Activated naive CD4-positive, alpha-beta T cell treated with Interleukin-2 at 50 U/mL for 16 hours (primary cell): ENCODE data around the gene GJC2.

Experiments
- DNase-seq: peaks from one replicate; pipeline ENCODE4 v3.0.0-alpha.2; 2020

Gene GJC2

DNA sequence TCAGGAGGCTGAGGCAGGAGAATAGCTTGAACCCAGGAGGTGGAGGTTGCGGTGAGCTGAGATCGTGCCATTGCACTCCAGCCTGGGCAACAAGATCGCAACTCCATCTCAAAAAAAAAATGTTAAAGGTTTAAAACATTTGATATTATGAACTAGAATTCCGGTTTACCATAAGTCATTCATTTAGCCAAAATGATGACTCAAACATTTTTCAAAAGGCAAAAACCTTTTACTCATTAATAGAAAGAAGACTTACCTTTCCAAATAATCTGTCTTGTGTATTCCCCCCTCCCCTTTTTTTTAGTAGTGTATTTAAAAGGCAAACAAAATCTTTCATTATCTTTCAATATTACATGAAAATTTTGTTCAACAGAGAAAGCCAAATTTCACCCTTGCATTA, 32.4 kb upstream of the GJC2 start:
- DNase-seq = no peak

DNA sequence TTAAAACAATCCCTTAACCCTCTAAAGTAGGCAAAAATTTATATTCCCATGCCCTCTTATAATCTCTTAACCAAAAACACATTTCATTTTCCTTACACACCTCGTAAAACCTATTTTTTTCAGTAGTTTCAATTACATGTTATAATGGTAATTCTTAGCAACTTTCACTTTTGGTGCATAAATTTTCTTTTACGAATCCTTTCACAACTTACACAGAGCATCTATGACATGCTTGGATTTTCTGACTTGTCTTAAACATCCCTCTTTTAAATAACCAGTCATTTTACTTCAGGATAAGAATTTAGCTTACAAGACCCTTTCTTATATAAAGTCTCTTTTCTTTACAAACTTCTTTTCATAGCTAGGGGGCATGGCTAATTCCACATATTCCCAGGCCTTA, 31.7 kb upstream of the GJC2 start:
- no peak for DNase-seq

DNA sequence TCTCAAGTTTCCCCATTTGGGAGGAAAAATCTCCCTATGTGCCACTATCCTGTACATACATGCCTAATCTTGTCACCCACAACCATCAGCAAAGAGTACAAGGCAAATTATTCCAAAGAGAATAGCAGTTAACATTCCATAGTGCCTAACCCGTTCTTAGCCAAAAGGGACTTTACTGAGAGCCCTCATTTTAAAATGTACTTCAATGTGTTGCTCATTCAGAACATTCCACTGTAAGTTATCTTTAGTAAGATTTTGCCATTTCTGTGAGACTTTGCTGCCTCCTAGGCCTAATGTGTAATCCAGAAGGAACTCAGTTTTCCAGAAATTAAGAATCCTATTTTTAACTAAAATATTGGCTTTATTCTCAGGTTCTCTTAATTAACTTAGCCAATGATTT, 29.4 kb upstream of the GJC2 start:
- DNase-seq = no peak

DNA sequence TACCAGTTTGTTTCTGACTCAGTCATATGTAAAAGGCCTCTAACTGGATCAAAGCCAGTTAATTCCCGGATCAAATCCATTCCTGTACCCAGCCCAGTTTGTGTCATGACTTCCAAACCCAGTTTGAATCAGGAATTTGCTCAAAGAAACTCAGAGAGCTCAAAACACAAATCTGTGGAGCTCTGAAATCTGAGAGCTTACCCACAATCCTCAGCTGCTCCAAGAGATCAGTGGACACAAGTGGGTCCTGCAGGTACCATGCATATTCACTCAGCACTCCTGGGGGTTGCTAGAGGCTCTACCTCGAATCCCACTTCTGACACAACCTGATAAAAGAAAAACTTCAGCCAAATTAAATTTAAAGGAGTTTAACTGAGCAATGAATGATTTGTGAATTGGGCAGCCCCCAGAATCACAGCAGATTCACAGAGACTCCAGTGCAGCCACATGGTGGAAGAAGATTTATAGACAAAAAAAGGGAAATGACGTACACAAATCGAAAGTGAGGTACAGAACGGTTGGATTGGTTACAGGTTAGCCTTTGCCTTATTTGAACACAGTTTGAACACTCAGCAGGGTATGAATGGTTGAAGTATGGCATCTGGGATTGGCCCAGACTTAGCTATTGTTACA, 28.8 kb upstream of the GJC2 start:
- DNase-seq = no peak

DNA sequence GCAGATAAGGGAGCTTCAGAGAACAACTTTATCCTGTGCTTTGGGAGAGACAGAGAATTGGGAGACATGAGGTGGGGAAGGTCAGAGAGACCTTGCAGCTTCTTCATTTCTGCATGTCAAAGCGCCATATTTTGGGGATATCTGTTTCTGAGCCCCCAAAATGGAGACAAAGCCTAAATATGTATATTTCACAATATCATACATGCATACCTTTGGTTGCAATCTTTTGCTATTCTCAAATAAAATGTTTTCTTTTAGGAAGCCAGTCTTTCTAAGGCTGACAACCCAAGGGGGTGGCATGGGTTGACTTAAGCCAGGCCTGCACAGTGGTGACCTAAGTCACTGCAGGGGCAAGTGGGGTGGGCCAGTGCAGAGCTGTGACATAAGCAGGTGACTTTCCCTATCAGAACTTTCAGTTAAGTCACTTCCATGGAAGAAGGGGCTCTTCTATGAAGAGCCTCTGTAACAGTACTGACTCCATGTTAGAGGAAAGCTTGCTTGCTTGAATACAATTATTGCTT, 26.7 kb upstream of the GJC2 start:
- no peak for DNase-seq

DNA sequence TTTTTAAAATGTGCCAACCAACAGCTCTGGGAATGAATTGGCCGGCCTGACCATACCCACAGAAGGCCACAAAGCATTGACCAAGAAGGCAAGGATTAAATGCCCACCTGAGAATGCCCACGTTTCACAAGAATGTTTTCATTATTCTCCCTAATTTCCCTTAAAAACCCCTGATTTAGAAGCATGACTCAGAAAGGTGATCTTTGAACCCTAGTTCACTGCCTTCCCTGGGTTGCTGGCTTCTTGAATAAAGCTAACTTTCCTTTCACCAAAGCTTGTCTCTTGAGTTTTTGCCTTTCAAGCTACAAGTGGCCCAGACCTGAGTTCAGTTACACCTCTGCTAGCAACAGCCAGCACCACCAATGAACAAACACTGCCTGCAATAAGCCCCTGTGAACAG, 26.2 kb upstream of the GJC2 start:
- DNase-seq = no peak

DNA sequence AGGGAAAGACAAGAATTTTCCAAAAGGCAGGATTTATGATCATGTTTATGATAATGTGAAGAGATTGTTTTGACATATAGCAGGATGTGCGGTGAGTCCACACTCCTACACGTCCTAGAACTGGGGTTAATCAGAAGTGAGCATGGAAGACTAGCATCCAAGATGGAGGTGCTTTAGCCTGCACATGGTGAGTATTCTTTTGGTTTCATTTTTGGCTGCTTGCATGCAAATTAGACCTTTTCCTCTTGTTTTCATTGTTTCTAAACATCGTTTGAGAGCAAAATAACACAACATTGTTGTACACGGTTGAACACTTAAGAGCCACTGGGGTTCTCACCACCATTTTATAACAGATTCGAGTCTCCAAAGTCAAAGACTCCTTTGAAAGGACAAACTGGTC, 24.5 kb upstream of the GJC2 start:
- DNase-seq = no peak

DNA sequence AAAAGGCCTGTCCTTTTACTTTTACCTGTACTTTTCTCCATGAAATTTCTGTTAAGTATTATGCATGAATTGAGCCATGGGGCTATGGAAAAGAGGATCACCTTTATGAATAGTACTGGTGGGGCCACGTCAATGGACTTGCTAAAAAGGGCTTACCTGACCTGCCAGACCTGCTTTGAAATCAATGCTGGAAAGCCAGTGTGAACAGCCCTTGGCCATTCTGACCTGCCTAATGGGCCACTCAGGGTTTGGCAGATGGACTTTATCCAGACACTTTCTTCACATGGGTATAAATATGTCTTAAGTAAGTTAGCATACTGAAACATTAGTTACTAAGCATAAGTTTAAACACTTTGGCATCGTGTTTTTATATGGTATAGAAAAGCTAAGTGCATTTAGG, 18.0 kb upstream of the GJC2 start:
- no peak for DNase-seq

DNA sequence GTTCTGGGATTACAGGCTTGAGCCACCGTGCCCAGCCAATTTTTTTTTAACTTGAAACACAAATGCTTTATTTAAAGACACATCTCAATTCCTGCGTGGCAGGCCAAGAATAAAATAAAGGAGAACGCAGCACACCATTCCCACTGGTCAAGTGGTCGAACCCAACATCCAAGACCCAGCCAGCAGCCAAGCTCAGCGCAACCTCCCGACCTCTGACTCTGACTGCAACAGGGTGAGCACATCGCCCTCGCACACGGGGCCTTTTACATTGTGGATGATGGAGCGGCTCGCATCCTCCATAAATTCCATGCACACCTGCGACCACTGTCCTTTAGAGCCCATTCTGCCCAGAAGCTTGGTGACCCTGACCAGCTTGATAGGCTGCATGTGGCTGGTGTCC, 15.1 kb upstream of the GJC2 start:
- DNase-seq = no peak

DNA sequence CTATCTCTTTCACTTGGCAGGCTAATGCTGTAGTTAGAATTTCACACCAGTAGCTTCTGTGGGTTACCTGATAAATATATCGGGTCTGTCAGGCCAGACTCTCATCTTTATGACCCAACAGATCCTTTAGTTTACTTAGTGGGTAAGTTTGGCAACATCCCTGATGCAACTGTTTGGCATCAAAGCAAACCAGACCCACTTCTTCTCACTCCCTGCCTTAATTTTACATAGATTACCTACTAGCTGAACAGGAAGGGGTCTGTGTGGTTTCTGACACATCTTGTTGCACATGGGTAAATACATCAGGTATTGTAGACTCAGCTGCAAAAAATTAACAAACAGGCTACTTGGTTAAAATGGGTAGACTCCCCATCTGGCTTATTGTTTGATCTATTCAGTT, 12.8 kb upstream of the GJC2 start:
- no peak for DNase-seq

DNA sequence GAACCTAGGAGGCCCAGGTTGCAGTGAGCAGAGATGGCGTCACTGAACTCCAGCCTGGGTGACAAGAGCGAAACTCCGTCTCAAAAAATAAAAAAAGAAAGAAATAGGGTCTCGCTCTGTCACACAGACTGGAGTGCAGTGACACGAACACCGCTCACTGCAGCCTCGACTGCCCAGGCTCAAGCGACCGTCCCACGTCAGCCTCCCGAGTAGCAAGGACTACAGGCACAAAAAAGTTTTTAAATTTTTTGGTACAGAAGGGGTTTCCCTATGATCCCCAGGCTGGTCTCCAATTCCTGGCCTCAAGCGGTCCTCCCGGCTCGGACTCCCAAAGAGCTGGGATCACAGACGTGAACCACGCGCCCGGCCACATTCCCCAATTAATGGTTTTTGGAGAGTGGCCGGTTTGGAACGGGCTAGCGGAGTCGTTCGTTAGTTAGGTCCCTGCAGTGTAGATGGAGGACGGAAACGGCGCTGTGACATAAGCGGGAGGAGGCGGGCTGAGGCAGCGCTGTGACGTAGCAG, 10.3 kb upstream of the GJC2 start:
- no peak for DNase-seq

DNA sequence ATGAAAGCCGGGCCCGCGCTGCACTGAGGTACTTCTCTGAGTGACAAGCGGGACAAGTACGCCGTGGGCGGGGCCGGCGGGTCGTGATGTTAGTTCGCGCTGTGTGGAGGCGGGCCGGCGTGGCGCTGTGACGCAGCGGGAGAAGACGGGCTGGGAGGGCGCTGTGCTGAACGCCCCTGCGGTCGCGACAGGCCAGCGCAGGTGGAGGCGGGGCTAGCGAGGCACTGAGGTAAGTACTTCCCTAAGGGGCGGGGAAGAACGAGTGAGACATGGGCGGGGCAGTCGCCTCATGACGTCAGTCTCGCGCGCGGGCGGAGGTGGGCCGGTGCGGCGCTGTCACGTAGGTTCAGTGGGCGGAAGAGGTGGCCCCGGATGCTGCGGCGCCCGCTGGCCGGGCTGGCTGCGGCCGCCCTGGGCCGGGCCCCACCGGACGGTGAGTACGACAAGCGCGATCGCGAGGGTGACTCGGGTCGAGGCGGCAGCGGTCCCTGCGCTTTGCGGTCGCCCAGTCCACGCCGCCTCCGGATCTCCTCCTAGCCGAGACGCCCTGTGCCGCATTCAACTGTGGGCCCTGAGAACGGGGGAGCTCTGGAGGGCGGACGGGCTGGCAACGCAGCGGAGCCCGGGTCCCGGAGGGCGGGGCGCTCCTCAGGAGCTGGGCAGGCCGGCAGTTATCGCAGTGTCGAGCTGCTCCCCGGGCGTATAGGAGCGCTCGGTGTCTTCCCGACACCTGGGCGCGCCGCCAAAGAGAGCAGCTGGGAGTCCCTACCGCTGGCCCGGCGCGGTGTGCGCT, 9.6 kb upstream of the GJC2 start, which contains the start of gene GUK1:
Gene GUK1, plus strand, starts transcription at position 349 of the 793 bp plus-strand sequence. Its CDS starts 24 bp downstream, at position 373.
- DNase-seq = peak; percentile 100

DNA sequence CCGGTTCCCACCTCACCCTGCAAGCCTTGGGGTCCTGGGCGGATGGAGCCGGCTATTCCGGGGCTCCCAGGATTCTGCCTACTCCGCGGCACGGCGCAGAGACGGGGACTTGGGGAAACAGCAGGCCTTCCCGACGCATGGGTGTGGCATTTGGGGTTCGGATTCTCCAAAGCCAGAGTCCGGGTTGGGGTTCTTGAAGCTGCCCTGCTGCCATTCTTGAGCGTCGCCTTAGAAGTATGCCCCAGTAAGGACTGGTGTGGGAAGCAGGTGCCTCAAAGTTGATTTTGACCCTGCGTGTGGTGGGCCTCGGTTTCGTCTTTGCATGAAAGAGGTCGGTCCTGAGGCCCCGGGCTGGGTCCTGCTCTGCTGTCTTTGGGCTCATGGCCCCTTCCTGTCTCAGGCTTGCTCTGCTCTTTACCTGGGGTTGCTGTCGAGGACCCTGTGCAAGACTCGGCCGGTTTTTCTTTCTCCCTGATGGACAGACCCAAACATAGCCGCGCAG, 9.0 kb upstream of the GJC2 start:
- DNase-seq = peak; percentile 15

DNA sequence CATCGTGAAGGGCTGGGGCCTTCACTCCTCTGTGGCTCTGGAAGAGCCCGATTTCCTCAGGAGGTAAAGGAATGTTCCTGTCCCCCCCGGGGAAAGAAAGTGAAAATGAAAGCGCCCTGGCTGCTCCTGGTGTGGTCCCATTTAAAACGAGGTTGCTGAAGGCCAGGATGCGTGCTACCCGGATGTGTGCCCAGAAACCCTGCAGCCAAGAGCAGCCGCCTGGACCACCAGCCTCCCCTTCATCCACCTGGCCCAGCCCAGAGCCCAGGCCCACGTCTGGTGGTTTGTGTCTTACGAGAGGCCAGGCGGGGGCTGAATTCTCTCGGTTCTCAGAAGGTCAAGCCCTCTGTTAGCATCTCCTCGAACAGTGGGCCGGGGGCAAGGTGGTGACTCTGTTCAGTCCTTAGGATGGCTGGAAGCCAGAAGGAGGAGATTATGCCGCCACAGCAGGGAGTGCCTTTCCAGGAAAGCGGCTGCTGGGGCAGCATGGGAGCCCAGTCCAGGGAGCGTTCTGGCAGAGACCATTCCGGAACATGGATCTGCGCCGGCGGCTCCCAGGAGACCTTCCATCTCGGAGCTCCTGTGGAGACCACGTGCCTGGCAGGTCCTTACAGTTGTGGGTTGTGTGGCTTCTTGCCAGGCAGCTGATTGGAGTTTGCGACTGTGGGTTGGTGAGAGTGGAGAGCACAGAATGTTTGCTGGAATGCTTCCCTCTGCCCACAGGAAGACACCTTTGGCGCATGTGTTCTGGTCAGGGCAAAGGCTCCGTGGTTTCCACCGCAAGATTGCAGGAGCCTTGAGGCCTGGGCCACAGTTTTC, 8.3 kb upstream of the GJC2 start:
- peak; percentile 16 for DNase-seq

DNA sequence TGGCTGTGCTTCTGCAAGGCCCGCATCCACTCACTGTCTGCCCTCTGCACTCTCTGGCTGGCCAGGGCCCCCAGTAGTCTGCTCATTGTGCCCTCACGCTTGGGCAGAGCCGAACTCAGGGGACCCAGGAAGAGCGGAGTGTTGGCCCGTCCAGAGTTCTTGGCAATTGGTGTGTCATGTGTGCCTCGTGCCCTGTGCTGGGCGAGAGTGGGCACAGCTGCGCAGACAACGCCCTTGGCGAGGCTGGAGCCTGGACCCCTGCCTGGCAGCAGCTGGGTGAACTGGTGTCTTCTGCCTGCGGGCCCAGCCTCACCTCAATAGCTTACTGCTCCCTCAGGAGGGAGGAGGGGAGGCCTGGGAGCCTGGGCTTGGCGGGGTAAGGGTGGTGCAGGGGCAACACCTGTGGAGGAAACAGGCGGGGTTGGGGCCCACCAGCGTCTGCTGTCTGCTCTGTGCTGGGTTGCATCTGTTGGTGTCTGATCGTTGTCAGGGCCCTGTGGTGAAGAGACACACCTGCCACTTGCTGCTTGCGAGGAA, 7.5 kb upstream of the GJC2 start:
- no peak for DNase-seq

DNA sequence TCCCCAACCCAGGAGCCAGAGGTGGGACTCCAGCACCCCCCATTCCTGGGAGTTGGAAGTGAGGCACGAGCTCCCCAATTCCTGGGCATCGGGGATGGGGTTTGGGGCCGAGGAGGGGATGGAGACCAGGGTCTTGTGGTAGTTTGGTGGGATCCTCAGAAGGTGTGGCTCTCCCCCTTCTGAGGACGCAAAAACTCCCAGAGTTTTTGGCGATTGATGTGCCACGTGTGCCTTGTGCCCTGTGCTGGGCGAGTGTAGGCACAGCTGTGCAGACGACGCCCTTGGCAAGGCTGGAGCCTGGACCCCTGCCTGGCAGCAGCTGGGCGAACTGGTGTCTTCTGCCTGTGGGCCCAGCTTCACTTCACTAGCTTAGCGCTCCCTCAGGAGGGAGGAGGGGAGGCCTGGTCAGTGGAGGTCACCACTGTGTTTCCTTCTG, 7.0 kb upstream of the GJC2 start:
- no peak for DNase-seq

DNA sequence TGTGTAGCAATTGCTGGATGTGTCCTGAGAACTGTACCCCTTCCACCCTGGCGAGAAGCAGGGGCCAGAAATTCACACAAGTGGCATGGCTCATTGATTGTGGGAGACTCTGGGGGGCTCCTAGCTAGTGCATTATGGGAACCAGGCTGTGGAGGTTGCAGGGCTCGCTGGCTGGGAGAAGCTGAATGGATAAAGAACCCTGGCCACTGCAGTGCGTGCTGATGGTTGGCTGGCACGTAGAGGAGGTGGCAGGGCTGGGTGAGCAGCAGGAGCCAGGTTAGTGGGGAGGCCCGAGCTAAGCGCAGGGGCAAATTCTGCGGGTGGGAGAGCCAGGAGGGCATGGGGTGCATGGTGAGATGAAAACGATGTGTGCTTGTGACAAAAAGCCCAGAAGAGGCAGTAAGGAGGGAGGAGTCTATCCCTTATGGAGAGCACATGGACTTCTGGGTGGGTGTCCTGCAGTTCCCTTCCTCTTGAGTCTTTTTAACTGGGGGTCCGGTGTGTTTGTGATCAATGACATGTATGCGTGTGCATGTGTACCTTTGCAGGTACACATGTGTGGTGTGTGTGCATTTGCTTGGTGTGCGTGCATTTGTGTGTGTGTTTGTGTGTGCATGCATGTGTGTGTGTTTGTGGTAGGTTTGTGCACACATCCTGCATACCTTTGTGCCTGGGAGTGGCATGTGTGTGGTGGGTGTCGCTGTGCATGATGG, 6.1 kb upstream of the GJC2 start:
- DNase-seq = no peak

DNA sequence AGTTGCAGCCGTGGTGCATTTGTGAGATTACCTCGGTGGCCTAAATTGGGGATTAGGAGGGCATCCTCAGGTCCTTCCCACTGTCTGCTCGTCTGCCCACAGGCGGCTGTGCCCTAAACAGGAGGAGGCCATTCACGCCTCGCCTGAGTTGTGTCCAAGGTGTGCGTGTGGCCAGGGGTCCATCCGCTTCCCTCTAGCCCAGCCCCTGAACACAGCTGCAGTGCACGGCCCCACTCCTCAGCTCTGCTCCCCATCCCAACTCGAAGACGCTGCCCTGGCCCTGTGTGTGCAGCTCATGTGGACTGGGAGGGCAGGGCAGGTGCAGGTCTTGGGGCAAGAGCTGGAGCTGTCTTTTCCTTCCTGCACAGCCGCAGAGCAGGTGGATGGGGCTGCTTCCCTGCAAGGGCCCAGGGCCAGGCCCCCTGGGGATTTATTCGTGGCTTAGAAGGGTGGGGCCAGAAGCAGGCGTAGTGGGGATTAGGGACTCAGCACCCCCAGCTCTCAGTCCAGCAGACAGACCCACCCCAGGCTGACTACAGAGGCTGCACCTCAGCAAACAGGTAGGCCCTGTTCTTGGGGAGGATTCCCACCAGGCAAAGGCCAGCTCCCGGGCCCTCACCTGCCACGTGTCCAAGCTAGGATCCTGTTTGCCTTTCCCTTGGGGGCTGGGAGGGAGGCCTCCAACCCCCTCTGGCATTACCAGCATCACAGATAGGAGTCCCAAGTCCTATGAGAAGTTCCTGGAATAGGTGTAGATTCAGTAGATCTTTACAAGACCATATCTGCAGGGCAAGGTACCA, 5.3 kb upstream of the GJC2 start:
- DNase-seq = no peak

DNA sequence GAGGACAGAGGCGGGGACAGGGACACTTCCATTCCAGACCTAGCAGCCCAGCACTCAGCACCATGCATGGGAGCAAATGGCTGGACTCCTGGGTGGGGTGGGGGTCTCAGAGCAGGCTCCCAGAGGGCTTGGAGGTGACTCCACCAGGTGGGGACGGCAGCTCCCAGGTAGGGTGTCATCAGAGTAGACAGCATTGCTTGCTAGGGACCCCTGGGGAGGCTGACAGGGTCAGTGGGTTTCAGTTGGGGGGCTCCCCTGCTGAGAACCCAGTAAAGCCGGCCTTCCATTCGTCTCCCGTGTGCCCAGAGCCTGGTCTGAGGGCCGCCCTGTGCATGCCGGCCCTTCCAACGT, 4.8 kb upstream of the GJC2 start:
- DNase-seq = no peak

DNA sequence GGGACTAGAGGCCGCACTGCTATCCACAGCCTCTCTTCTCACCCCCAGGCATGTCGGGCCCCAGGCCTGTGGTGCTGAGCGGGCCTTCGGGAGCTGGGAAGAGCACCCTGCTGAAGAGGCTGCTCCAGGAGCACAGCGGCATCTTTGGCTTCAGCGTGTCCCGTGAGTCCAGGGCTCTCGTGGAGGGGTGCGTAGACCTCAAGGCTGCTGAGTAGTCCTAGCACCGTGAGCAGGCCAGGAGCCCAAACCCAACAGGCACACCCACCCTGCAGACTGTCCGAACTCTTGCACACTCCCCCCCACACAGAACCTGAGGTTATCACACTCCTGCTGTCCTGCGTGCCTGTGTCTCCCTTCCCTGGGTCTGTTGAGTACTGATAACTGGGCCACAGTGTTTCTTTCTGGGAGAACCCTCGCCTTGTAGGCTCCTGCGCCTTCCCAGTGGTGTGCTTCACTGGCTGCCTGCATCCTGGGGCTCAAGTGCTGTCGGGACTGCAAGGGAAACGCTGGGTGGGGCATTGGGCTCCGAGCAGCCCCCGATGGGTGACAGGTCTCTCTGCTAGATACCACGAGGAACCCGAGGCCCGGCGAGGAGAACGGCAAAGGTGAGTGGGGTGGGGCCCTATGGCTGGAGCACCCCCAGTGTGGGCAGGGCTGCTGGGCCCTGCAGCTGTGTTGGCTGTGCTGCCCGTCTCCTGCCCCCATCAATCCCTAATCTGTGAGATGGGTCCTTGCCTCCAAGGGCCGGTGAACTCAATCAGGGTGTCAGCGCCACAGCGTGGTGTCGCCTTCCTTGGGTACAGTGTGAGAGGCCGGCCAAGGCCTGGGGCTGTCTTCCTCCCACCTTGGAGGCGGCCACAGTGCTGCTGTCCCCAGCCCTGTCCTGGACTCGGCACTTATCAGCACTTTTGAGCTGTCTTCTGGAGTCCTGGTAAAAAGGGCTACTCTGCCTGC, 4.0 kb upstream of the GJC2 start:
- no peak for DNase-seq
